SH-SY5Y (cell line): Measurements from ENCODE around the gene KCNQ5.

Experiments used
- GATA2 ChIP-seq: IDR thresholded peaks from 2 replicates; pipeline ENCODE4 v1.6.1; 2011; ENCODE audit warnings: mild to moderate bottlenecking, low read depth, low read length
- GATA3 ChIP-seq: IDR thresholded peaks from 2 replicates; pipeline ENCODE4 v1.6.1; 2011; ENCODE audit warnings: low read depth, mild to moderate bottlenecking, low read length, moderate library complexity

The KCNQ5 gene

GRCh38 chr6:72947534-72947933 is 325.7 kb downstream of the KCNQ5 start:
- TF ChIP-seq GATA3 = no peak
- TF ChIP-seq GATA2 = no peak

- no peak for TF ChIP-seq GATA2
- no peak for TF ChIP-seq GATA3
Measured at GRCh38 chr6:72948153-72948552, 326.3 kb downstream of the KCNQ5 start.

- TF ChIP-seq GATA2 = no peak
- TF ChIP-seq GATA3 = no peak
Measured at GRCh38 chr6:72950114-72950860, 328.4 kb downstream of the KCNQ5 start.

- TF ChIP-seq GATA3 (no peak), GATA2 (no peak)
Measured at GRCh38 chr6:72952808-72953630, 331.2 kb downstream of the KCNQ5 start.

GRCh38 chr6:72953971-72954381 is 332.1 kb downstream of the KCNQ5 start:
- no peak for TF ChIP-seq GATA3
- TF ChIP-seq GATA2 = no peak

DNA sequence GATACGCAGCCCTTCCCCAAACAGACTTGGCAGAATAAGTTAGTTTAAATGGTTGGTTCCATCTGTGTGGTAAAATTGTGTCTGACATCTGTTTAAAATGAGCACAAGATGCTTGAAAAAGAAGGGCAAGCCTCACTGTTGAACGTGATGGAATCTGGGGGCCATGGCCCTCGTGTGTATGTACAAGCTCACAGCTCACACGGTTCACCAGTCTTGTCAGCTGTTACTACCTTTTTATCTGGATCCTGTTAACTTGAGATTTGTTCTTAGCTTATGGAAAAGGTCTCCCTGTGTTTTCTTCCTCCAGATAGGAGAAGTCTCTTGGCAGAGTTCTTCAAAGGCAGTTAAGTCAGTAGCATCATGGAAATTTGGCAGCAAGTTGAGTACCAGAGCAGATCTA is 332.9 kb downstream of the KCNQ5 start:
- TF ChIP-seq GATA3 (no peak), GATA2 (no peak)

GRCh38 chr6:72955666-72956065 is 333.8 kb downstream of the KCNQ5 start:
- TF ChIP-seq GATA2 (no peak), GATA3 (no peak)

GRCh38 chr6:72956272-72956671 is 334.4 kb downstream of the KCNQ5 start:
- TF ChIP-seq GATA3 = no peak
- no peak for TF ChIP-seq GATA2

GRCh38 chr6:72959821-72960220 is 338.0 kb downstream of the KCNQ5 start:
- no peak for TF ChIP-seq GATA3
- TF ChIP-seq GATA2 = no peak

GRCh38 chr6:72963946-72964345 is 342.1 kb downstream of the KCNQ5 start:
- no peak for TF ChIP-seq GATA2
- no peak for TF ChIP-seq GATA3

DNA sequence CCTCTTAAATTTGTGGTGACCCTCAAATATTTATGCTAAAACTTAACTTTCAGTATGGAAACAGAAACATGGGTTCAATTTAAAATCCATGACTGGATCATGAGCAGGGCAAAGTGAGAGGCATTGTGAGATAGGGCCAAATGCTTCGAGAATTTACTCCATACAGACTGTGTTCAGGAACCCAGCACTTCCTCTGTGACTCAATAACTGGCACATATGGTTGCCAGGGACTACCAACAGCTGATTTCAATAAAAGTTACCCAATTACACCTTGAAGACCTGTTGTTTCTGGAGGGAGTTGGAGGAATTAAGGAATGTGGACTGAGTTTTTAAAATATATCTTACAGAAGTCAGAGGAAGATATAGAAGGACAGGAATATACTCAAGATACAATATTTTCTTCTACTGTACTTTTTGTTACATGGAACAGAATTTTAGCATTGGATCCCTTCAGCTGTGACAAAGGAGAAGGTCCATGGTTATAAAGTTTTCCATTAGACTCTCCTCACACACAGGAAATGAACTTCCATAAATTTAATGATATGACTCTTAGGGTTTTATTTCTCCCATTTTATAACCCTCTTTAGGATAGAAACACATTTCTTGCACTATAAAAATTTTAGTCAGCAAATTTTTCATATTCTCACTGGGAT is 344.9 kb downstream of the KCNQ5 start:
- TF ChIP-seq GATA2 (no peak), GATA3 (no peak)

GRCh38 chr6:72967329-72967728 is 345.5 kb downstream of the KCNQ5 start:
- TF ChIP-seq GATA2 (no peak), GATA3 (no peak)

- TF ChIP-seq GATA3 (no peak), GATA2 (no peak)
Measured at GRCh38 chr6:72968704-72969103, 346.8 kb downstream of the KCNQ5 start.

DNA sequence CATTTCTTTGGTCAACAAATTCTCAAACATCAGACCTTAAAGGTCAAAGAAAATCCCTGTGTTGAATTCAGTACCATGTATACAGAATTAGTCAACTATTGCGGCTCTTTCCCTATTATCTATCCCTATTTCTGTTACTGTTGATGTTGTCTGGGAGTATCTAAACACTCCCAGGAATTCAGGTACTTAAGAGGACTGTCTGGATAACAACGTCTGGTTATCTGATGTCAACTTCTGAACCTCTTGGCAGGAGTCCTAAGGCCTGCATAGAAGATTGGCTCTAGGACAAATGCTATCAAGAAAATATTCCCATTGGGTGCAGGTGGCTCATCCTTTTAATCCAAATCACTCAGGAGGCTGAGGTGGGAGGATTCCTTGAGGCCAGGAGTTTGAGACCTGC is 347.8 kb downstream of the KCNQ5 start:
- no peak for TF ChIP-seq GATA3
